Pancreas (tissue), 10 donors: ENCODE data around the gene AZU1. TPM values are rescaled to one million over a fixed set of nuclear protein-coding genes. Genes with fewer than 3 reads are reported as not detected.

Source experiments
- ATAC-seq, 4 donors: fragments of 200-7000 bp; cut with Tn5 transposase; one replicate each; pipeline versions ENCODE4 v1.8.0 to v1.9.1; 2020; ENCODE audit warnings: mild to moderate bottlenecking in 4 of 4, moderate library complexity in 4 of 4
- DNase-seq, 6 donors: peaks; one replicate each; pipeline ENCODE4 v3.0.0-alpha.2; 2020
- FAIRE-seq: peaks from 2 replicates; lab custom pipeline; 2012; peaks lifted over from hg19 to GRCh38; lab: Jason Lieb, UNC
- H3K27ac ChIP-seq, 4 donors: fragments of 200-600 bp; sonication (generic); 1 replicate in 3 of 4; 2 replicates in 1 of 4; pipeline versions ENCODE4 v1.5.0 to v1.8.0; 2020
- H3K27me3 ChIP-seq, 4 donors: fragments of 200-600 bp; one replicate each; pipeline ENCODE4 v1.8.0; 2021
- H3K36me3 ChIP-seq, 3 donors: fragments of 200-600 bp; sonication (generic) in 1 of 3; one replicate each; pipeline versions ENCODE4 v1.5.0 to v1.8.0; 2020 to 2021
- H3K4me1 ChIP-seq, 3 donors: fragments of 200-600 bp; one replicate each; pipeline ENCODE4 v1.8.0; 2021
- H3K4me3 ChIP-seq, 4 donors: fragments of 200-600 bp; sonication (generic) in 2 of 4; one replicate each; pipeline versions ENCODE4 v1.5.0 to v1.8.0; 2020 to 2021
- H3K9me3 ChIP-seq, 4 donors: fragments of 200-600 bp; one replicate each; pipeline ENCODE4 v1.8.0; 2021
- WGBS, 2 donors: extraction: QIAGEN DNeasy Blood & Tissue Kit; methylation state at CpG; one replicate each; pipeline ENCODE4 v1.1.7; 2013; 5-methylcytosine and 5-hydroxymethylcytosine counted together
- intact Hi-C, 3 donors: fragments of 100-400 bp; cut with DNase I; formaldehyde crosslinking; loops; one replicate each; pipeline versions ENCODE4 v1.11.1 to v1.14.2; 2022
- polyA plus RNA-seq, 2 donors: library from polyadenylated mRNA; stranded (reverse); fragments of 200-250 nt; gene quantifications; one replicate each; pipeline ENCODE4 v1.2.3, GENCODE V29; 2013
- total RNA-seq, 6 donors: library from RNA; stranded (reverse); fragmentation: NEBNext Ultra II Directional in 4 of 6; extraction: Animal tissue kit (Norgen Biotek cat#: 25700) in 4 of 6; gene quantifications; one replicate each; pipeline versions ENCODE4 v1.2.1 to v1.2.4, GENCODE V29; 2021 to 2023
- TF ChIP-seq, protein P1 (sequence below), 4 donors: fragments of 200-600 bp; sonication (generic) in 3 of 4; IDR thresholded peaks; one replicate each; pipeline versions ENCODE4 v1.5.0 to v1.8.0; 2021; ENCODE audit warnings: antibody characterized with exemption in 4 of 4
- donor health status: healthy with polysubstance abuse.
- donor health status: DM: no; HTN: no; CAD: no; lungs with moderate emphysema.
- donor health status: DM: no; HTN: no; CAD: no.
- donor health status: control.
- donor health status: control.
- donor health status: Bipolar disorder and iron deficiency.
- donor health status: DM: yes; HTN: yes; CAD: no.
- donor health status: DM: no; HTN: no; CAD: no.
- donor health status: DM: no; HTN: no; CAD: no.
- donor health status: DM: yes; HTN: yes; CAD: no.

The AZU1 gene
- total and polyA plus RNA-seq, 8 donors: 0.35 TPM; not detected in 7

DNA sequence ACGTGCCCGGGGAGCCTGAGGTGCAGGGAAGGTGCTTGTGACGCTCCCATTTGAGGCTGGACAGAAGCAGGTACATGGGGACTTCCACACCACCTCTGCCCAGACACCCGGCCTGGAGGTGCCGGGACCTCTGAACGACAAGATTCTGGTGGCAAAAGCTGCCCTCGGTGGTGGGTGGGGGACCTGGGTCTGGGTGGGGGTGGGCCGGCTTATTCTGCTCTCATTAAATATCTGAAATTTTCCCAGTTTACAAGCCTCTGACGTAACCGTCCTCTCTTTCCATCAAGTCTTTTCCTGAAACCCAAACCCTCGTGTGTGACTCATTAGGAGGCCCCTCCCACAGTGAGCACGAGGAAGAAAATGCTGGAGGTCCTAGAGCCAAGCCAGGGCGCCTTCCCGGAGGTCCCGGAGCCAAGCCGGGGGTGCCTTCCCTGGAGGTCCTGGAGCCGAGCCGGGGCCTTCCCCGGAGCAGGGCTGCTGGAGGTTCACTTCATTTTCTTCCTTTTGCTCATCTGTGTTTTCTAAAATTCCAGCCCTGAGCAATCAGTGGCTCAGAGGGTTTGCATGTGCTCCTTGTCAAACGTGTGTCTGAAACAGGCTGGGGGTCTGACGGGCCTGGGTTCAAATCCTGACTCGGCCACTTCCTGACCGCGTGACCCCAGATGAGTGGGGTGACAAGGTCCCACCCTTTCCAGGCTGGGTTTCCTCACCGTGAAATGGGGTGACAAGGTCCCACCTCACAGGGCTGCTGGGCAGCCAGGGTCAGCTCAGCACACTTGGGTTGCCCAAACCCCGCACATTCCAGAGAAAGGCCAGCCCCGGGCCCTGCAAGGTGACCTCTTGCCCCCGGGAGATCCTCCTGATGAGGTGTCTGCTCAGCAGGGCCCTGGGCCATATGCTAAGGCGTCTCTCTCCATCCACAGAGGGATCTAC is 41.9 kb downstream of the AZU1 start:
- H3K36me3 ChIP-seq: peaks cover 0 to 17% (median 4%) of the 10 kb centered on the region in 3 donors
- no peaks in the 10 kb centered on the region for H3K4me1 ChIP-seq
- TF ChIP-seq, protein P1, sequence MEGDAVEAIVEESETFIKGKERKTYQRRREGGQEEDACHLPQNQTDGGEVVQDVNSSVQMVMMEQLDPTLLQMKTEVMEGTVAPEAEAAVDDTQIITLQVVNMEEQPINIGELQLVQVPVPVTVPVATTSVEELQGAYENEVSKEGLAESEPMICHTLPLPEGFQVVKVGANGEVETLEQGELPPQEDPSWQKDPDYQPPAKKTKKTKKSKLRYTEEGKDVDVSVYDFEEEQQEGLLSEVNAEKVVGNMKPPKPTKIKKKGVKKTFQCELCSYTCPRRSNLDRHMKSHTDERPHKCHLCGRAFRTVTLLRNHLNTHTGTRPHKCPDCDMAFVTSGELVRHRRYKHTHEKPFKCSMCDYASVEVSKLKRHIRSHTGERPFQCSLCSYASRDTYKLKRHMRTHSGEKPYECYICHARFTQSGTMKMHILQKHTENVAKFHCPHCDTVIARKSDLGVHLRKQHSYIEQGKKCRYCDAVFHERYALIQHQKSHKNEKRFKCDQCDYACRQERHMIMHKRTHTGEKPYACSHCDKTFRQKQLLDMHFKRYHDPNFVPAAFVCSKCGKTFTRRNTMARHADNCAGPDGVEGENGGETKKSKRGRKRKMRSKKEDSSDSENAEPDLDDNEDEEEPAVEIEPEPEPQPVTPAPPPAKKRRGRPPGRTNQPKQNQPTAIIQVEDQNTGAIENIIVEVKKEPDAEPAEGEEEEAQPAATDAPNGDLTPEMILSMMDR (IDR thresholded peaks at IDR 0.05): no peak
- DNase-seq: peak in 1 of 6 donors; percentile 71
- intact Hi-C loops: loop anchor here in 2 of 3 donors (5.0 to 10.0 kb wide), 3 partner anchors 38 to 115 kb away; partner anchors contain the start of genes KISS1R (in 1 of the 2) and WDR18 (in 1 of the 2)
- no peak overlapping the region for H3K27ac ChIP-seq
- no peaks in the 10 kb centered on the region for H3K27me3 ChIP-seq
- peak in 3 of 4 donors; percentile 8 to 47 (median 42) for ATAC-seq
- no peak overlapping the region for H3K4me3 ChIP-seq
- WGBS, 2 donors: 85 to 88% methylated on average over 26 to 29 of the region's 29 CpGs
- no peak for FAIRE-seq
- H3K9me3 ChIP-seq: no peaks in the 10 kb centered on the region

- ATAC-seq (no peak), FAIRE-seq (no peak), DNase-seq (no peak)
- TF ChIP-seq, protein P1 (IDR thresholded peaks at IDR 0.05): no peak
- no peaks in the 10 kb centered on the region for H3K27me3 ChIP-seq
- no peaks in the 10 kb centered on the region for H3K9me3 ChIP-seq
- H3K27ac ChIP-seq: no peak overlapping the region
- no peak overlapping the region for H3K4me3 ChIP-seq
- WGBS, 2 donors: 94 to 97% methylated on average over 8 of the region's 8 CpGs
- H3K36me3 ChIP-seq: peaks cover 0 to 21% (median 4%) of the 10 kb centered on the region in 3 donors
- no peaks in the 10 kb centered on the region for H3K4me1 ChIP-seq
- intact Hi-C loops: no loop called here
These were observed 42.7 kb downstream of the AZU1 start for GRCh38 chr19:870314-870713.

DNA sequence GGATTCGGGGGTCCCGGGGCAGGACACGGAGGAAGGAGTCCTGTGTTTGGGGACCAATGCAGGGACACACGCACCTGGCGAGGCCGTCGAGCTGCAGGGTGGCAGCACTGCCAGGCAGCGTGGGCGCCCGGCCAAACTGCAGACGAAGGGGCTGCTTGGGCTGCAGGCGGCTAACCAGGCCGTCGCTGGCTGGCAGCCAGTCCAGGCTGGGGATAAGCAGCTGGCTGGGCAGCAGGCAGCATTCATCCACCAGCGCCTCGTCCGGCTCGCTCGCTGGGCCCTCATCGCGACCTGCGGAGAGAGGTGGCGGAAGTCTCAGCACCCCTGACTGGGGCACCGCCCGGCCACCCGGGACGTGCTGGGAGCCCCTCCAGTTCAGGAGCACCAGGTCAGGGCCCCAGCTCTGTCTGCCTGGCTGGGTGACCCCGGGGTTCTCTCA is 43.3 kb downstream of the AZU1 start:
- intact Hi-C loops: no loop called here
- 80 to 84% methylated on average over 22 to 28 of the region's 28 CpGs for WGBS, 2 donors
- Histone ChIP-seq H3K36me3 (peaks cover 0 to 26% (median 4%) of the 10 kb centered on the region in 3 donors), H3K9me3 (no peaks in the 10 kb centered on the region), H3K4me1 (no peaks in the 10 kb centered on the region), H3K27ac (no peak overlapping the region), H3K4me3 (no peak overlapping the region), H3K27me3 (no peaks in the 10 kb centered on the region)
- TF ChIP-seq, protein P1 (IDR thresholded peaks at IDR 0.05): no peak
- FAIRE-seq: no peak
- peak in 1 of 4 donors; percentile 29 for ATAC-seq
- peak in 4 of 6 donors; percentile 43 to 89 (median 65) for DNase-seq

DNA sequence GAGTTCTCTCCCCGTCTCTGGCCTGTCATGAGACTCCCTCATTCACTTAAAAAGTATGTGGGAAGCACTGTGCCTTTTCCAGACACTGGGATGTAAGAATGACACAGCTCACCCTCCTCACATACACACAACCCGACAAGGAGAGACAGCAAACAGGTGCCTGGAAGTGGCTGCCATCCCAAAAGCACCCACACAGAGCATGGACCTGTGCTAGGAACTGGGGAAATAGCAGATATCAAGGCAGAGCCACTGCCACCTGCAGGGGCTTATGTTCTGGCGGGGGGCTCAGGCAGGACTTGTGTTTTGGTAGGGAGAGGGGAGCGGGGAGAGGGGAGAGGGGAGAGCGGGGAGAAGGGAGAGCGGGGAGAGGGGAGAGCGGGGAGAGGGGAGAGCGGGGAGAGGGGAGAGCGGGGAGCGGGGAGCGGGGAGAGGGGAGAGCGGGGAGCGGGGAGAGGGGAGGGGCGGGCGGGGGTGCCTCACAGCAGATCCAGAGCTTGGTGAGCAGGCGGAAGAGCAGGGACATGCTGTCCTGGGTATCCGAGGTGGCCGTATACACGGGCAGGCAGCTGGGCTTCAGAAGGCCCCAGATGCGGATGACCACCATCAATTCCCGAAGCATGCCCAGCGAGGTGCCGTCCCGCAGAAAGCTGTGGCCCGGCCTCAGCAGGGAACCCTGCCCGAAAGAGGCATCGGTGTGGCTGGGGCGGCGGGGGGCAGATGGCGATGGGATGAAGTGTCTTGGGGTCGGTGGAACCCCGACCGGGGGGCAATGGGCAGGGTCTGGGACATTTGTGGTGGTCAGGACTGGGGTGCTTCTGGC is 44.0 kb downstream of the AZU1 start:
- intact Hi-C loops: no loop called here
- Histone ChIP-seq H3K36me3 (peaks cover 0 to 27% (median 4%) of the 10 kb centered on the region in 3 donors), H3K27ac (no peak overlapping the region), H3K4me3 (no peak overlapping the region), H3K9me3 (no peaks in the 10 kb centered on the region), H3K4me1 (no peaks in the 10 kb centered on the region), H3K27me3 (no peaks in the 10 kb centered on the region)
- DNase-seq: peak in 2 of 6 donors; percentile 60 to 77
- TF ChIP-seq, protein P1 (IDR thresholded peaks at IDR 0.05): no peak
- ATAC-seq: no peak
- 94 to 97% methylated on average over 20 to 21 of the region's 33 CpGs for WGBS, 2 donors
- no peak for FAIRE-seq
